ENCODE results near the gene OSBPL10.

The OSBPL10 gene

GRCh38 chr3:31743331-31744089, 237.6 kb downstream of the OSBPL10 start:
- H3K4me1 ChIP-seq (ENCODE audit: insufficient read depth, low read length): no peaks in the 10 kb centered on the region
- no peaks in the 10 kb centered on the region for H3K9me3 ChIP-seq (ENCODE audit: insufficient read depth, low read depth, low read length)
- H3K27ac ChIP-seq (ENCODE audit: low read length): no peak overlapping the region
- H3K4me3 ChIP-seq (ENCODE audit: low read length): no peak overlapping the region
- peaks cover 4% of the 10 kb centered on the region; the same call in 1 of the 2 replicates for H3K36me3 ChIP-seq (ENCODE audit: insufficient read depth, low read depth, low read length)
- no peaks in the 10 kb centered on the region for H3K27me3 ChIP-seq (ENCODE audit: insufficient read depth, low read length)
- no peak overlapping the region for H3K9ac ChIP-seq (ENCODE audit: low read depth, low read length)

- H3K9ac ChIP-seq (ENCODE audit: low read depth, low read length): no peak overlapping the region
Measured at GRCh38 chr3:31740397-31740796, 240.7 kb downstream of the OSBPL10 start.

GRCh38 chr3:31738412-31738811, 242.7 kb downstream of the OSBPL10 start:
- no peak overlapping the region for H3K27ac ChIP-seq (ENCODE audit: low read length)
- H3K4me3 ChIP-seq (ENCODE audit: low read length): no peak overlapping the region
- H3K9ac ChIP-seq (ENCODE audit: low read depth, low read length): no peak overlapping the region
- peaks cover 8% of the 10 kb centered on the region; the same call in 1 of the 2 replicates for H3K4me1 ChIP-seq (ENCODE audit: insufficient read depth, low read length)
- no peaks in the 10 kb centered on the region for H3K36me3 ChIP-seq (ENCODE audit: insufficient read depth, low read depth, low read length)
- H3K9me3 ChIP-seq (ENCODE audit: insufficient read depth, low read depth, low read length): no peaks in the 10 kb centered on the region
- H3K27me3 ChIP-seq (ENCODE audit: insufficient read depth, low read length): no peaks in the 10 kb centered on the region

More at GRCh38 chr3:31740397-31740796, 240.7 kb downstream of the OSBPL10 start:
- no peaks in the 10 kb centered on the region for H3K27me3 ChIP-seq (ENCODE audit: insufficient read depth, low read length)
- no peaks in the 10 kb centered on the region for H3K36me3 ChIP-seq (ENCODE audit: insufficient read depth, low read depth, low read length)
- H3K9me3 ChIP-seq (ENCODE audit: insufficient read depth, low read depth, low read length): no peaks in the 10 kb centered on the region
- no peak overlapping the region for H3K27ac ChIP-seq (ENCODE audit: low read length)
- peaks cover 8% of the 10 kb centered on the region; the same call in 1 of the 2 replicates for H3K4me1 ChIP-seq (ENCODE audit: insufficient read depth, low read length)
- H3K4me3 ChIP-seq (ENCODE audit: low read length): no peak overlapping the region

- Histone ChIP-seq H3K4me3 (ENCODE audit: low read length) (no peak overlapping the region), H3K9ac (ENCODE audit: low read depth, low read length) (no peak overlapping the region), H3K4me1 (ENCODE audit: insufficient read depth, low read length) (peaks cover 8% of the 10 kb centered on the region; the same call in 1 of the 2 replicates), H3K9me3 (ENCODE audit: insufficient read depth, low read depth, low read length) (no peaks in the 10 kb centered on the region), H3K27ac (ENCODE audit: low read length) (no peak overlapping the region), H3K27me3 (ENCODE audit: insufficient read depth, low read length) (no peaks in the 10 kb centered on the region), H3K36me3 (ENCODE audit: insufficient read depth, low read depth, low read length) (peaks cover 6% of the 10 kb centered on the region; the same call in 1 of the 2 replicates)
Measured at GRCh38 chr3:31735667-31736066, 245.4 kb downstream of the OSBPL10 start.

GRCh38 chr3:31733234-31733667, 247.8 kb downstream of the OSBPL10 start:
- Histone ChIP-seq H3K9ac (ENCODE audit: low read depth, low read length) (no peak overlapping the region), H3K27ac (ENCODE audit: low read length) (no peak overlapping the region), H3K9me3 (ENCODE audit: insufficient read depth, low read depth, low read length) (no peaks in the 10 kb centered on the region), H3K36me3 (ENCODE audit: insufficient read depth, low read depth, low read length) (peaks cover 6% of the 10 kb centered on the region; the same call in 1 of the 2 replicates), H3K4me1 (ENCODE audit: insufficient read depth, low read length) (peaks cover 8% of the 10 kb centered on the region; the same call in 1 of the 2 replicates), H3K4me3 (ENCODE audit: low read length) (no peak overlapping the region), H3K27me3 (ENCODE audit: insufficient read depth, low read length) (no peaks in the 10 kb centered on the region)

GRCh38 chr3:31732548-31732947, 248.5 kb downstream of the OSBPL10 start:
- no peaks in the 10 kb centered on the region for H3K9me3 ChIP-seq (ENCODE audit: insufficient read depth, low read depth, low read length)
- peaks cover 8% of the 10 kb centered on the region; the same call in 1 of the 2 replicates for H3K4me1 ChIP-seq (ENCODE audit: insufficient read depth, low read length)
- H3K9ac ChIP-seq (ENCODE audit: low read depth, low read length): no peak overlapping the region
- no peak overlapping the region for H3K4me3 ChIP-seq (ENCODE audit: low read length)
- H3K27me3 ChIP-seq (ENCODE audit: insufficient read depth, low read length): no peaks in the 10 kb centered on the region
- H3K27ac ChIP-seq (ENCODE audit: low read length): no peak overlapping the region
- peaks cover 6% of the 10 kb centered on the region; the same call in 1 of the 2 replicates for H3K36me3 ChIP-seq (ENCODE audit: insufficient read depth, low read depth, low read length)

- Histone ChIP-seq H3K4me1 (ENCODE audit: insufficient read depth, low read length) (peaks cover 2% of the 10 kb centered on the region; the same call in 1 of the 2 replicates), H3K9ac (ENCODE audit: low read depth, low read length) (no peak overlapping the region), H3K9me3 (ENCODE audit: insufficient read depth, low read depth, low read length) (no peaks in the 10 kb centered on the region), H3K27me3 (ENCODE audit: insufficient read depth, low read length) (no peaks in the 10 kb centered on the region), H3K4me3 (ENCODE audit: low read length) (no peak overlapping the region), H3K27ac (ENCODE audit: low read length) (no peak overlapping the region), H3K36me3 (ENCODE audit: insufficient read depth, low read depth, low read length) (peaks cover 6% of the 10 kb centered on the region; the same call in 1 of the 2 replicates)
Measured at GRCh38 chr3:31729573-31729972, 251.5 kb downstream of the OSBPL10 start.

GRCh38 chr3:31729082-31729481, 252.0 kb downstream of the OSBPL10 start:
- Histone ChIP-seq H3K9ac (ENCODE audit: low read depth, low read length) (no peak overlapping the region), H3K9me3 (ENCODE audit: insufficient read depth, low read depth, low read length) (no peaks in the 10 kb centered on the region), H3K4me1 (ENCODE audit: insufficient read depth, low read length) (peaks cover 5% of the 10 kb centered on the region; the same call in 1 of the 2 replicates), H3K36me3 (ENCODE audit: insufficient read depth, low read depth, low read length) (peaks cover 6% of the 10 kb centered on the region; the same call in 1 of the 2 replicates), H3K27me3 (ENCODE audit: insufficient read depth, low read length) (no peaks in the 10 kb centered on the region), H3K4me3 (ENCODE audit: low read length) (no peak overlapping the region), H3K27ac (ENCODE audit: low read length) (no peak overlapping the region)

GRCh38 chr3:31728403-31728802, 252.7 kb downstream of the OSBPL10 start:
- no peak overlapping the region for H3K4me3 ChIP-seq (ENCODE audit: low read length)
- no peak overlapping the region for H3K9ac ChIP-seq (ENCODE audit: low read depth, low read length)
- H3K27me3 ChIP-seq (ENCODE audit: insufficient read depth, low read length): no peaks in the 10 kb centered on the region
- no peak overlapping the region for H3K27ac ChIP-seq (ENCODE audit: low read length)
- H3K36me3 ChIP-seq (ENCODE audit: insufficient read depth, low read depth, low read length): peaks cover 6% of the 10 kb centered on the region; the same call in 1 of the 2 replicates
- peaks cover 12% of the 10 kb centered on the region; the same call in 1 of the 2 replicates for H3K4me1 ChIP-seq (ENCODE audit: insufficient read depth, low read length)
- H3K9me3 ChIP-seq (ENCODE audit: insufficient read depth, low read depth, low read length): no peaks in the 10 kb centered on the region

- Histone ChIP-seq H3K36me3 (ENCODE audit: insufficient read depth, low read depth, low read length) (no peaks in the 10 kb centered on the region), H3K4me3 (ENCODE audit: low read length) (no peak overlapping the region), H3K9ac (ENCODE audit: low read depth, low read length) (no peak overlapping the region), H3K9me3 (ENCODE audit: insufficient read depth, low read depth, low read length) (no peaks in the 10 kb centered on the region), H3K27ac (ENCODE audit: low read length) (no peak overlapping the region), H3K27me3 (ENCODE audit: insufficient read depth, low read length) (no peaks in the 10 kb centered on the region), H3K4me1 (ENCODE audit: insufficient read depth, low read length) (peaks cover 15% of the 10 kb centered on the region; the same call in 1 of the 2 replicates)
Measured at GRCh38 chr3:31725976-31726375, 255.1 kb downstream of the OSBPL10 start.

- Histone ChIP-seq H3K27ac (ENCODE audit: low read length) (no peak overlapping the region), H3K36me3 (ENCODE audit: insufficient read depth, low read depth, low read length) (no peaks in the 10 kb centered on the region), H3K27me3 (ENCODE audit: insufficient read depth, low read length) (no peaks in the 10 kb centered on the region), H3K4me1 (ENCODE audit: insufficient read depth, low read length) (peaks cover 15% of the 10 kb centered on the region; the same call in 1 of the 2 replicates), H3K9ac (ENCODE audit: low read depth, low read length) (no peak overlapping the region), H3K4me3 (ENCODE audit: low read length) (no peak overlapping the region), H3K9me3 (ENCODE audit: insufficient read depth, low read depth, low read length) (no peaks in the 10 kb centered on the region)
Measured at GRCh38 chr3:31725568-31725967, 255.5 kb downstream of the OSBPL10 start.

GRCh38 chr3:31724651-31725050, 256.4 kb downstream of the OSBPL10 start:
- Histone ChIP-seq H3K36me3 (ENCODE audit: insufficient read depth, low read depth, low read length) (no peaks in the 10 kb centered on the region), H3K9me3 (ENCODE audit: insufficient read depth, low read depth, low read length) (no peaks in the 10 kb centered on the region), H3K4me3 (ENCODE audit: low read length) (peak overlapping the region; percentile 42; the same call in 1 of the 2 replicates), H3K9ac (ENCODE audit: low read depth, low read length) (peak overlapping the region; percentile 43; the same call in 1 of the 2 replicates), H3K27me3 (ENCODE audit: insufficient read depth, low read length) (no peaks in the 10 kb centered on the region), H3K4me1 (ENCODE audit: insufficient read depth, low read length) (peaks cover 15% of the 10 kb centered on the region; the same call in 1 of the 2 replicates), H3K27ac (ENCODE audit: low read length) (peak overlapping the region; percentile 44)

All from iPS-20b (cell line).